ENCODE measurements around the gene IKZF5. TPM values are rescaled to one million over a fixed set of nuclear protein-coding genes. Genes with fewer than 3 reads are reported as not detected.

IKZF5 gene
- total and polyA plus RNA-seq, 9 of the 15 experiments (the other 6 are each of a cell fraction or from before 2014, with no cell fraction given): 3.8 to 19.6 (median 12.4) TPM

GRCh38 chr10:122953902-122954730 lies 54.5 kb downstream of the IKZF5 start, which contains the start of gene C10orf88 (continued):
- TF ChIP-seq ZBTB8A (IDR thresholded peaks at IDR 0.05; ENCODE audit: partially characterized antibody): no peak
- no peak for TF ChIP-seq USF1 (CRISPR knock-in tag; IDR thresholded peaks at IDR 0.05)
- TF ChIP-seq ZBTB26 (CRISPR knock-in tag; IDR thresholded peaks at IDR 0.05): no peak
- no peak for TF ChIP-seq KLF13 (tag; IDR thresholded peaks at IDR 0.05; ENCODE audit: borderline replicate concordance, low read depth)
- TF ChIP-seq, protein P1, sequence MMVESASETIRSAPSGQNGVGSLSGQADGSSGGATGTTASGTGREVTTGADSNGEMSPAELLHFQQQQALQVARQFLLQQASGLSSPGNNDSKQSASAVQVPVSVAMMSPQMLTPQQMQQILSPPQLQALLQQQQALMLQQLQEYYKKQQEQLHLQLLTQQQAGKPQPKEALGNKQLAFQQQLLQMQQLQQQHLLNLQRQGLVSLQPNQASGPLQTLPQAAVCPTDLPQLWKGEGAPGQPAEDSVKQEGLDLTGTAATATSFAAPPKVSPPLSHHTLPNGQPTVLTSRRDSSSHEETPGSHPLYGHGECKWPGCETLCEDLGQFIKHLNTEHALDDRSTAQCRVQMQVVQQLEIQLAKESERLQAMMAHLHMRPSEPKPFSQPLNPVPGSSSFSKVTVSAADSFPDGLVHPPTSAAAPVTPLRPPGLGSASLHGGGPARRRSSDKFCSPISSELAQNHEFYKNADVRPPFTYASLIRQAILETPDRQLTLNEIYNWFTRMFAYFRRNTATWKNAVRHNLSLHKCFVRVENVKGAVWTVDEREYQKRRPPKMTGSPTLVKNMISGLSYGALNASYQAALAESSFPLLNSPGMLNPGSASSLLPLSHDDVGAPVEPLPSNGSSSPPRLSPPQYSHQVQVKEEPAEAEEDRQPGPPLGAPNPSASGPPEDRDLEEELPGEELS (CRISPR knock-in tag; IDR thresholded peaks at IDR 0.05; ENCODE audit: borderline replicate concordance): peak; percentile 63; the same call in 1 of the 2 replicates
- TF ChIP-seq TRIM24 (IDR thresholded peaks at IDR 0.05): peak in 1 of 2 experiments; percentile 94; a peak in 2 of 4 replicates
- TF ChIP-seq MCM3 (IDR thresholded peaks at IDR 0.05): no peak
- TF ChIP-seq PURB (CRISPR knock-in tag; IDR thresholded peaks at IDR 0.05; ENCODE audit: low read depth): no peak
- no peak for TF ChIP-seq HMBOX1 (IDR thresholded peaks at IDR 0.05)
- TF ChIP-seq POLR2B (IDR thresholded peaks at IDR 0.05; ENCODE audit: low read depth, partially characterized antibody): peak; percentile 96
- TF ChIP-seq, protein P2, sequence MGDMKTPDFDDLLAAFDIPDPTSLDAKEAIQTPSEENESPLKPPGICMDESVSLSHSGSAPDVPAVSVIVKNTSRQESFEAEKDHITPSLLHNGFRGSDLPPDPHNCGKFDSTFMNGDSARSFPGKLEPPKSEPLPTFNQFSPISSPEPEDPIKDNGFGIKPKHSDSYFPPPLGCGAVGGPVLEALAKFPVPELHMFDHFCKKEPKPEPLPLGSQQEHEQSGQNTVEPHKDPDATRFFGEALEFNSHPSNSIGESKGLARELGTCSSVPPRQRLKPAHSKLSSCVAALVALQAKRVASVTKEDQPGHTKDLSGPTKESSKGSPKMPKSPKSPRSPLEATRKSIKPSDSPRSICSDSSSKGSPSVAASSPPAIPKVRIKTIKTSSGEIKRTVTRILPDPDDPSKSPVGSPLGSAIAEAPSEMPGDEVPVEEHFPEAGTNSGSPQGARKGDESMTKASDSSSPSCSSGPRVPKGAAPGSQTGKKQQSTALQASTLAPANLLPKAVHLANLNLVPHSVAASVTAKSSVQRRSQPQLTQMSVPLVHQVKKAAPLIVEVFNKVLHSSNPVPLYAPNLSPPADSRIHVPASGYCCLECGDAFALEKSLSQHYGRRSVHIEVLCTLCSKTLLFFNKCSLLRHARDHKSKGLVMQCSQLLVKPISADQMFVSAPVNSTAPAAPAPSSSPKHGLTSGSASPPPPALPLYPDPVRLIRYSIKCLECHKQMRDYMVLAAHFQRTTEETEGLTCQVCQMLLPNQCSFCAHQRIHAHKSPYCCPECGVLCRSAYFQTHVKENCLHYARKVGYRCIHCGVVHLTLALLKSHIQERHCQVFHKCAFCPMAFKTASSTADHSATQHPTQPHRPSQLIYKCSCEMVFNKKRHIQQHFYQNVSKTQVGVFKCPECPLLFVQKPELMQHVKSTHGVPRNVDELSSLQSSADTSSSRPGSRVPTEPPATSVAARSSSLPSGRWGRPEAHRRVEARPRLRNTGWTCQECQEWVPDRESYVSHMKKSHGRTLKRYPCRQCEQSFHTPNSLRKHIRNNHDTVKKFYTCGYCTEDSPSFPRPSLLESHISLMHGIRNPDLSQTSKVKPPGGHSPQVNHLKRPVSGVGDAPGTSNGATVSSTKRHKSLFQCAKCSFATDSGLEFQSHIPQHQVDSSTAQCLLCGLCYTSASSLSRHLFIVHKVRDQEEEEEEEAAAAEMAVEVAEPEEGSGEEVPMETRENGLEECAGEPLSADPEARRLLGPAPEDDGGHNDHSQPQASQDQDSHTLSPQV (IDR thresholded peaks at IDR 0.05): peak; percentile 93
- no peak for TF ChIP-seq KLF16 (IDR thresholded peaks at IDR 0.05)
- peak; percentile 93 to 99 (median 98) for TF ChIP-seq ZBTB11 (CRISPR knock-in tag; IDR thresholded peaks at IDR 0.05)

All from K562 (cell line).